HG02763 (cell line): ENCODE data around the gene GALK2.
"Not testable (repeated sequence)": the region's sequence is repeated elsewhere in the genome, so short reads cannot be mapped to it uniquely, and the experiment has no call there.

ENCODE experiments used
- ATAC-seq: cut with Tn5 transposase; IDR thresholded peaks from one replicate; pipeline ENCODE4 v1.9.1; 2021; ENCODE audit warnings: mild to moderate bottlenecking, moderate library complexity; ENCODE audit not compliant: unreplicated experiment

The GALK2 gene

GRCh38 chr15:49328941-49329340 lies 158.9 kb downstream of the GALK2 start:
- ATAC-seq = no peak

- no peak for ATAC-seq
These were observed 160.1 kb downstream of the GALK2 start for GRCh38 chr15:49330166-49330565.

- ATAC-seq = no peak
These were observed 161.4 kb downstream of the GALK2 start for GRCh38 chr15:49331442-49331841.

DNA sequence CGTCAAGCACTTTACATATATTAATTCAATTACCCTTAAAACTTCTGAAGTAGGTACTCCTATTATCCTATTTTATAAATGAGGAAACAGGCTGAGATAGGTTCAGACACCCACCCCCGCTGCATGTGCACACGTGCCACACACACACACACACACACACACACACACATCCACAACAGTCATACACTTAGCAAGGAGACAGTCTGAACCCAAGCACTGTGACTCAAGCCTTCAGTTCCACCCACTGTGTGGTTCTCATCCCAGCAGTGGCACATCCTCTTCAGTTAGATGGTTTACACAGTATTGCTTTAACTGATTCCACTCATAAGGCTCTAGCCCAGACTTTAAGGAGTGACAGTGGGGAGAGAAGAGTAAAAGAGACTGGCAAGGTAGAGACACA lies 161.9 kb downstream of the GALK2 start:
- ATAC-seq = no peak

DNA sequence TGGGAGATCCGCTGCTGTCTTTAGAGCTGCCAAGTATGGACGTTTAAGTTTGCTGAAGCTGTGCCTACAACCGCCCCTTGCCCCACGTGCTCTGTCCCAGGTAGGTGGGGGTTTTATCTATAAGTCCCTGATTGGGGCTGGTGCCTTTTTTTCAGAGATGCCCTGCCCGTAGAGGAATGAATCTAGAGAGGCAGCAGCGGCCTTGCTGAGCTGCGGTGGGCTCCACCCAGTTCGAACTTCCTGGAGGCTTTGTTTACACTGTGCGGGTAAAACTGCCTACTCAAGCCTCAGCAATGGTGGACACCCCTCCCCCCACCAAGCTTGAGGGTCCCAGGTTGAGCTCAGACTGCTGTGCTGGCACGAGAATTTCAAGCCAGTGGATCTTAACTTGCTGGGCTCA lies 169.6 kb downstream of the GALK2 start:
- ATAC-seq = no peak

DNA sequence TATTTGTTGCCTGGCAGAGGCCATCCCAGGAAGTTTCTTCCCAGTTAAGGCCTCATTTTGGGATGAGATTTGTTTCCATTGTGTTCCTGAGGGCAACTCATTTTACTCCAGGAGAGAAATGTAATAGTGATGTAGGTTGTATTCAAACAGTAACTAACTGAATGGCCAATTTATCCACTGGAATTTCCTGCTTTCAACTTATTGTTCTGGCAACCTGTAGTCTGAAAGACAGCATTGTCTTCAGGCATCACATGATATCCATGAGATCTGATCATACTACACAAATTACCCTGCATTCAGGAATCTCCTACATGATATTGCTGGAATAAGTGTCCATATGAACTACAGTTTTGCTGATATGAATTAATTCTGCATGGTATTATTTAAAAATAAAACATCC lies 173.5 kb downstream of the GALK2 start:
- ATAC-seq = no peak

DNA sequence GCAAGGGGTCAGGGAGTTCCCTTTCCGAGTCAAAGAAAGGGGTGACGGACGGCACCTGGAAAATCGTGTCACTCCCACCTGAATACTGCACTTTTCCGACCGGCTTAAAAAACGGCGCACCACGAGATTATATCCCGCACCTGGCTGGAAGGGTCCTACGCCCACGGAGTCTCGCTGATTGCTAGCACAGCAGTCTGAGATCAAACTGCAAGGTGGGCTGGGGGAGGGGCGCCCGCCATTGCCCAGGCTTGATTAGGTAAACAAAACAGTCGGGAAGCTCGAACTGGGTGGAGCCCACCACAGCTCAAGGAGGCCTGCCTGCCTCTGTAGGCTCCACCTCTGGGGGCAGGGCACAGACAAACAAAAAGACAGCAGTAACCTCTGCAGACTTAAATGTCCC lies 184.4 kb downstream of the GALK2 start:
- ATAC-seq = not testable (repeated sequence)

- no peak for ATAC-seq
These were observed 191.3 kb downstream of the GALK2 start for GRCh38 chr15:49361370-49361769.

- no peak for ATAC-seq
These were observed 196.4 kb downstream of the GALK2 start for GRCh38 chr15:49366496-49366895.

DNA sequence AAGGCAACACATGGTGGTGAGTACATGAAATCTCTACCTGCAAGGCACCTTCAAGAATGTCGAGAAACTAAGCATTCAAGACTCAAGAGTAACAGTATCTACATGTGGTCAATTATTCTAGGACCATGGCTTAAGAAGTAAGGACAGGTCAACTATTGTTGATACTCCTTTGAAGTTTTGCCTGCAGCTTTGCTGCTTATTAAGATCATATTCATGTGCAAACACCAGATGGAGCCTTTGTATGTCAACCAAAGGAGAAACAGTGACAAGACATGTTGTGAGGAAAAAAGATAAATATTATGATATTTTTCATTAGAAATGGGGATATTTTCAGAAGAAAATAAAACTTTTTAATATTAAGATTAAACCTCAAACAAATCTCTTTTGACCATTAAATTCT lies 200.7 kb downstream of the GALK2 start:
- ATAC-seq = no peak

GRCh38 chr15:49372366-49372765 lies 202.3 kb downstream of the GALK2 start:
- ATAC-seq = no peak

GRCh38 chr15:49379996-49380395 lies 209.9 kb downstream of the GALK2 start:
- no peak for ATAC-seq

DNA sequence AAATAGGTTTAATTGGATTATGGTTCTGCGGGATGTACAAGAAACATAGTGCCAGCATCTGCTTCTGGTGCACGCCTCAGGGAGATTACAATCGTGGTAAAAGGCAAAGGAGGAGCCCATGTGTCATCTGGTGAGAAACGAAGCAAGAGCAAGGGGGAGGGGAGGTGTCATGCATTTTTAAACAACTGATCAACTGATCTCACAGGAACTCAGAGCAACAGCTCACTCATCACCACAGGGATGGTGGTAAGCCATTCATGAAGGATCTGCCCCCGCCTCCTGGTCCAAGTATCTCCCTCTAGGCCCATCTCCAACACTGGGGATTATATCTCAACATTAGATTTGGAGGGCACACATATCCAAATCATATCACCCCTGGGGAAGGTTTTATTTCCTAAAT lies 210.9 kb downstream of the GALK2 start:
- no peak for ATAC-seq
